GDM1 (cell line): ENCODE data around the gene C22orf39.

Experiments used
- DNase-seq: peaks from one replicate; lab custom pipeline; 2025; lab: John Stamatoyannopoulos, UW

The C22orf39 gene

DNA sequence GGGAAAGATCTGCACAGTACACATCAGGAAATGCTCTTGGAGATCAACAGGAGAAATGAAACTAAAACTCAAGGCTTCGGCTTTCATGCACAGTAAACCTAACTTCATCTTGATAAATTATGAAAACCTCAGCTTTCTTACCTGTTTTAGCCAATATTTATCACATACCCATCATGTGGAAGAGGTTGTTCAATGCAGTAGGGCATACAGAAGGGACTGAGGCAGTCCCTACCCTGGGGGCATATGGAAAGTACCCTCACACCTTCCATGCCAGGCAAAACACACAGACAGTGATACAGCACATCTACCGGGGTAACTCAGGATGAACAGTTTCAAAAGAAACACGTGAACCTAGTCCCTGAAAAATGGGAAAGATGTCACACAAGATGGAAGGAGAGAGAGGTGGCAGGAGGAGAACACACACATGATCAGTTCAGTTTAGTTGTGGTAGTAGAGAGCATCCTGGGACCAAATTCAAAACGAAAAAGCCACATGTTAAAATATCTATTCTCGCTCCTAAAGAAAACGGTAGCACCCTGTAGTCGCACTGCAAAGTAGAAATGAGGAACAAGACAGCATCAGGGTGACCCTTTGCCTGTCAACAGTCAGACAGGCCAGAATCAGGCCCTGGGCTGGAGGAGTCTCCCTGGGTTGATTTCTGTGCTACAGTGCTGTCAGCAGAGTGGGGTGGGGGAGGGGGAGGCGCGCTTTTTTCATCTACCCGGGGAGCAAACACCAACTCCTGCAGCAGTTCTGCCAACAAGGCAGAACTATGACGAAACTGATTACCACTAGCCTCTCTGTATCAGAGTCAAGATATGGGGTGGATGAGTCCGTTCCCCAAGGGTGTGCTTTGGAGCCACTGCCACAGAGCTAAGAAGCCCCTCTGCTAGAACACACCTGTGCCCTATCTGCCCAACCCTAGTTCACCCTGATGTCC lies 17.3 kb downstream of the C22orf39 start:
- no peak for DNase-seq

DNA sequence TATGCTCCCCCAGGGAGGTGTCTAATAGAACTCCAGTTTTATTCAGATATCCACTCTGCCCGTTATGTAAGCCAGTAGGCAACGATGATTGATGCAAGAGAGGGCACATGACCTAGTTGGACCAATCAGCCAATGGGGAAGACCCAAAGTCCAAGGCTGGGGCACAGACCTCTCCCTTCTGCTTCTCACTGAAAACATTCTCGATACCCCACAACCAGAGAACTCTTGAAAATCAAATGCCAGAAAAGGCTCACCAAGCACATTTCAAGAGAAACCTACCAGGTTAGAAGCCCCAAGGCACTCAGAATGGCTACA lies 23.4 kb downstream of the C22orf39 start:
- no peak for DNase-seq

GRCh38 chr22:19422440-19423301 lies 24.8 kb downstream of the C22orf39 start:
- DNase-seq: no peak

DNA sequence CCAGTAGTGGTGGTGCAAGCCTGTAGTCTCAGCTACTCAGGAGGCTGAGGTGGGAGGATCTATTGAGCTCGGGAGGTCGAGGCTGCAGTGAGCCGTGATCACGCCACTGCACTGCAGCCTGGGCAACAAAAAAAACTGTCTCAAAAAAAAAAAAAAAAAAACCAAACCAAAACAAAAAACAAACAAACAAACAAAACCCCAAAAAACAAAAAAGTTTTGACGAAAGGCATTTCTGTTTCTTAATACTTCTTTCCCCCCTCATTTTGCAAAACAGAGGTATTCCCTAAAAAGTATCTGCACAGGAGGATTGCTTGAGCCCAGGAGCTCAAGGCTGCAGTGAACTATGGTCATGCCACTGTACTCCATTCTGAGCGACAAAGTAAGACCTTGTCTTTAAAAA lies 27.2 kb downstream of the C22orf39 start:
- no peak for DNase-seq

- no peak for DNase-seq
Measured at GRCh38 chr22:19419464-19420178, 27.9 kb downstream of the C22orf39 start.

DNA sequence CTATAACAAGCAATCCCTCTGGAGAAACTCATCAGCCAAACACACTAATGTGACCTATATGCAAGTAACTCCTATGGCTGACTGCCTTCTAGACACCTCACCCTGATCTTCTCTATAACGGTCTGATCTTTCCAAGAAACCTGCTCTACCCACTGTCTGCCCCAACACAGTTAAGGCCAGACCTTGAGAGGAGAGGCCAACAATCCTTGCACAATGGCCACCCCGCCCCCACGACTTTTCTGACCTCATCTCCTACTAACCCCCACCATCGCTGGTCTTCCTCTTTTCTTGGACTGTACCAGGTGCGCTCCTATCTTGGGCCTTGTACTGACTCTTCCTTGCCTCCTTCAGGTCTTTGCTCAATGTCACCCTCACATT lies 28.4 kb downstream of the C22orf39 start:
- no peak for DNase-seq

GRCh38 chr22:19412923-19413322 lies 34.6 kb downstream of the C22orf39 start:
- DNase-seq: no peak

DNA sequence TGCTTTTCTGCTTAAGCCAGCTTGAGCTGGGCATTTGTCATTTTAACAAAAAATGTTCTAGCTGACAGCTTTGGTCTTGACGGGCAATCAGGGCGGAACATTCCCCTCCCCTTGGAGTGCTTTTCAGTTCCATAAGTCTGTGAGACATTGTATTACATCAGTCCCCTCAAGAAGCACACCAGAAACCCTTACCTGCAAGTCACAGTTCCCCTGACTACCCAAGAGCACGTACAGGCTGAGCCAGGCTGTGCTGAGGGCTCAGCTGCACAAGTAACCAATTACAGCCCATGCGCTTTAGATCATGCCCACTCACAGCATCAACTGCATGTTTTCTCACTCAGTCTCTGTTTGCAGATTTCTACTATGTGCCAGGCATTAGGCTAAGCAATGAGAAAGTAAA lies 35.0 kb downstream of the C22orf39 start:
- DNase-seq: no peak

GRCh38 chr22:19411690-19412045 lies 35.8 kb downstream of the C22orf39 start:
- DNase-seq: no peak

DNA sequence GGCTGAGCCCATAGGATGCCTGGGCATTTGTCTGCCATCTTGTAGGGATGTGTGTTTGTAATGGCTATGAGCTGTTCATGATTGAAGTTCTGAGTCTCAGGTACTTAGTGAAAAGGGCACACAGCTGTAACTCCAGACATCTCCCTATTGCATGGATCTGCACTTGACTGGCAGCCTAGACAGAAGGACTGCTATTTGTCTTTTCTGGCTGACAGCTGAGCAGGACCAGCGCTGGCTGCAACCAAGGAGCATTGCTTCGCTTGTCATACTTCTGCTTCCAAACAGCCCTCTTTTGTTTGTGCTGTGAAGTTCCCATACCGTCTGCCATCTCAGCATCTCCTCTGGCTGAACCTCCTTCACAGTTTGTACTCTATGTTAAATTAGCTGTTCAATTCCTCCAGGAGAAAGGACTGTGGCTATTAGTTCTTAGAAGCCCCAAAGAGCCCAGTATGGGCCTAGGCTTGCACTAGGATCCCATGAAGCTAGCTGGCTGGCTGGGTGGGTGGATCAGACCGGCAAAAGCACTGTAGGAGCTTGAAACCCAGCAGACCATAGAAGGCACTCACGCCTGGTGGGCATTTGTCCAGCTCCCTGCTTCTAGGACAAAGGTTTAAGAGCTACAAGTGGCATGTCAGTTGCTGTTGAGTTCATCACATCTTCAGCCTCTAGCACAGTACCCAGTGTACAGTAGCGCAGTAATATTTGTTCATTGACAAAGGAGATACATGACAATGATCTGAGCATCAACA lies 36.4 kb downstream of the C22orf39 start:
- DNase-seq: no peak

DNA sequence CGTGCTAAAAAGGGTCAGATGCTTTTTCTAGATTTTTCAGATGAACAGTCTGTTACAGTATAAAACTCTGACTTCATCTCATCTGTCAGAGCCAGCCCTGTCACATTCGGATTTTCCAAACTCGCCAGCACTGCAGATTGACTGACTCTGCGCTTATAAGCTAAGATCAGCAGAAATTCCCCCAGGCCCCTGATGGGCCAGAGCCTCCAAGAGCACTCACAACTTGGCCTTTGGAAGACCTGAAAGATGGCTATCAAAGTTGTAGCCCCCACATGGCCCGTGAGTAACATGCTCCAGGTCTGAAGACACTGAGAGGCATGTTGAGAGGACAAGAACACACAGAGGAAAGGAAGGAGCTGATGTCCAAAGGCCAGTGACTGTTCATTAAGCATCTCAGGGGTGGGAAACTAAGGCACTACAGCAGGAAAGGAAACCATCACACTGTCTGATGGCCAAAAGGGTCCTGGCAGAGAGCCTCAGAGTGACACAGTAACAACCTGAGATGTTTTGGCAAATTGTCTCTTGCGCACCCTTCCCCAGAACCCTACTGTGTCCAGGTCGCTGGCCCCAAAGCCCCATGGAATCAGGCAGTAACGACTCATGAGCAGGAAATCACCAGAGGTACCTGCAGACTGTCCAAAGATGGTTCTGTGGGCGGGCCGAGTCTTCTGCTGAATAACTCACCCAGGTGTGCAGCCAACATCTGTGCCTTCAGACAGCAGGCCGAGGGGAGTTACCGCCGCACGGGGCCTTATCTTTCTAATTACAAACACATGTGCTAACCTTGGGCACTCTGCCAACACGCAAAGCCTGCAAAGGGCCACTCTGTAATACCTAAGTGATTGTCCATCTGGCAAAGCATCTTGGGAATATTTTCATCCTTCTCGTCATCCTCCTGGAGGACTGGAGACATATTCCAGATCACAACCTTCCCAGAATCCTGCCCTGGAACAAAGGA lies 39.6 kb downstream of the C22orf39 start:
- DNase-seq: no peak

DNA sequence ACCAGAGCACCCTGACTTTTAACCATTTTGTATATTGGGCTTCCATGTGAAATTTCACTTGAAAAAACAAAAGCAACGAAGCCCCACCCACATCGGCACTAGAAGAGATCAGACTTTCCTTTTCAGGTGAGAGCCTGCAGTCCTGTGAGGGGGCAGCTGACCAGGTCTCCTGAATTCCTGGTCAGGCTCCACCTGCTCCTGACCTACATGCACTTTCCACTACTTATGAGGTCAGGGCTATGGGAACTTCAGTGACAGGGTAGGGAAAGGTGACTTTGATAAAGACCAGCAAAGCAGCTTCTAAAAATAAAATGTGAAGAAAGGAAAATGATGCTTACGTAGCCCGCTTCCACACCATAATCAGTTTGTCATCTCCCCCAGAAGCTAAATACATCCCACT lies 40.7 kb downstream of the C22orf39 start:
- no peak for DNase-seq

GRCh38 chr22:19406281-19406811 lies 41.2 kb downstream of the C22orf39 start:
- DNase-seq: no peak

DNA sequence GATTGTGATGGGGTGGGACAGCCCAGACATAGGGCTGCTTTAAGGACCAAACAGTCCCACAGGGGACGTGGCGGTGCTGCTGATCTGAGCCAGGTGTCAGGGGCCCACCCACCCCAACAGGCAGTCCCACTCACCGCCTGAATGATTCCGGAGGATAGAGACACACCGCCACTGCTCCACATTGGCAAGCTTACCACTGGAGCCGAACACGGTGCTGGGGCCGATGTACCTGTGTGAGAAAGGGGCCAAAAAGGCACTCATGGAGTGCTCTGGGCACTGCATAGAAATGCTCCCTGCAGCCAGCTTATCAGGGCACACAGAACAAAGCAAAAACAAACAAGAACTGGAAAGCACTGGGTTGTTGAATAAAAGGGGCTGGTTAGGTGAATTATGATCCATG lies 41.9 kb downstream of the C22orf39 start:
- no peak for DNase-seq

DNA sequence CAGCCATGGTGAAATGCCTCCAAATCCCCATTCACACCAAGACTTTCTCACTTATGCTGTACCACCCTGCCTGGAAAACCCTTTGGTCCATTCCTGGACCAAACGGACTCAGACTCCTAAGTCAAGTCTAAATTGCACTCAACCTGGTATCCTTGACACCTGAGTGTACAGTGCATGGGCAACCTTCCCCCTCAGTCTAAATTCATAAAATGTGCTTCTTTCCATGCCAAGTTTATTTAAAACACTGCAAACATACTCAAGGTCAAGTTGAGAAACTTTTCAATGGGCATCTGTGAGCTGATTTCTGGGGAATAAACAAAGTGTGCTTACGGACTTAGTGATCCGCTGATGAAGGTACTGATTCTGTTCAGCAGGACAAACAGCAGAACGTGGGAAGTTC lies 42.4 kb downstream of the C22orf39 start:
- no peak for DNase-seq

DNA sequence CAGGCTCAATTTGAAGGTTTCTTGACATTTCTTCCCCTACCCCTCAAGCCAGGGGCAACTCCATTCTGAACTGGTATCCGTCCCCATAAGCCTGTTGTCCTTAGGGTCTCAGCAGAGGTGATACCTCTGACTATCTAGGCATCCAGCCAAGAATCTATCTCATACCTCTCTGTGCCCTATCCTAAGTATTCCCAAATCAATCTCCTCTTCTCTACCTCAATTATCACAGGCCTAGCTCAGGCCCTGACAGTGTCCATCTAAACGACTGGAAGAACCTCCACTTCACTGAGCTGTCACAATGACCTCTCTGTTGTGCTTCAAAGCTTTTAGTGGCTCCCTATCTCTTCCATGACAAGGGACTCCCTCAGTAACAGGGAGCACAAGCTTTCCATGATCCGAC lies 42.8 kb downstream of the C22orf39 start:
- no peak for DNase-seq

- no peak for DNase-seq
Measured at GRCh38 chr22:19402642-19403191, 44.8 kb downstream of the C22orf39 start.

- DNase-seq: no peak
Measured at GRCh38 chr22:19401483-19401882, 46.0 kb downstream of the C22orf39 start.

DNA sequence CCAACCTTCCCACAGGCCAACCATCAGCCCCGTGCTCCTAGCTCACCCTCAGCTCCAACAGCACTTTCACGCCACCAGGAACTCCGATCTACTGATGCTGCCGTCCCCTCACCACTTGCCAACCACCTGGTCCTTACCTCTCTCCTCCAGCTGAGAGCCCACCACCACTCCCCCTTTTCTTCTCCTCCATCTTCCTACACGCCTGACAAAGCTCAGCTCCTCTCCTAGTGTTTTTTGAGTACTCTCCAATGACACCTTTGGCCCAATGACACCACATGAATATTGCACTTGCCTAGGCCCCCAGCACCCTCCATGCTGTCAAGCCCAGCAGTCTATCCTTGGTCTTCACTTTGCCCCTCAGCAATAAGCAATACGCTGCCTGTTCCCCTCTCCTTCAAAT lies 46.6 kb downstream of the C22orf39 start:
- DNase-seq: no peak

GRCh38 chr22:19398652-19399051 lies 48.9 kb downstream of the C22orf39 start:
- no peak for DNase-seq
